Ecto neural progenitor cell (in vitro differentiated cells): ENCODE data around the gene ST8SIA6.
"Not testable (repeated sequence)": the region's sequence is repeated elsewhere in the genome, so short reads cannot be mapped to it uniquely, and the experiment has no call there.

Experiments
- DNase-seq: peaks from one replicate; pipeline ENCODE4 v3.0.0-alpha.2; 2018; ENCODE audit warnings: low spot score

ST8SIA6 gene

DNA sequence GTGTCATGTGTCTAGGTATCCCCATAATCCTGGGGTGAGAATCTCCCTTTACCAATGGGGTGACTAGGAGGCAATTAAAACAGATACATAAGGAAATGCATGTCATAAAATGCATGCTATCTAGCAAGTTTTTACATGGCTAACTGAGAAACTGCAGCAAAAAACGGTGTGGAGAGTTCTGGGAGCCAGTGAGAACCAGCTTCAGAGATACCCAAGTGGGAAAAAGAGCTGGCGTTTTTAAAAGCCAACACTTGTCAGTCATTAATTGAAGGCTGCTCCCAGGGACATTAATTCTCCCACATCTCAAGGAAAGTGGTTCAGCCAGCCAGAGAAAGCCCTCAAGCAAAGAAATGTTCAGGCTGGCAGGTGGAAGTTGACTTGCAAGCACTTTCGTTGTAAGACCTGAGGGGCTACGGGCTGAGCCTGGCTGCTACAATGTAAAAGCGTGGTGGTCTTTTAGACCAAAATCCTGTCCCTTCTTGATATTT is 28.1 kb downstream of the ST8SIA6 start:
- DNase-seq, result no peak

DNA sequence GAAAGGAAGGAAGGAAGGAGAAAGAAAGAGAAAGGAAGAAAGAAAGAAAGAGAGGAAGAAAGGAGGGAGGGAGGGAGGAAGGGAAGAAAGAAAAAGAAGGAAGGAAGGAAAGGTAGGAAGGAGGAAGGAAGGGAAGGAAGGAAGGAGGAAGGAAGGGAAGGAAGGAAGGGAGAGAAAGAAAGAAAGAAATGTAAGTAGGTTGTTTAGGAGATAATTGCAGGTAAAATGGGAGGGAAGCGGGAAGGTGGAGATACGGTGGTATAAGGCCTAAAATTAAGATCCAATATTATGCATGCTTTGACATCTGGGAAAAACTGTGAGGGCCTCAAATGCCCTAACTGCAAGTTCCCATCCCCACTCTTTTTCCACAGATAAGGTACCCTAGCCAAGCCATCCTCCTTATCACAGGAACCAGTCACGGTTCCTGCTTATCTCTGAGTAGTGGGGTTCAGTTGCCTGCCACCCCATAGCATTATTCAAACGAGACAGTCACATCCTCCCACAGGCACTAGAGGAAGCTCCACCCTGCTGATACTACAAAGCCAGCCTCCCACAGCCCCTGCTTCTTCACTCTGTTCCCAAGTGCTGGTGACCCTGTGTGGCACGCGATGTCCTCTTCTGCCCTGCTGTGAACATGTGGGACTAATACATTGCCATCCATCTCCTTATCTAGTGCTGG is 28.7 kb downstream of the ST8SIA6 start:
- DNase-seq, result no peak

DNA sequence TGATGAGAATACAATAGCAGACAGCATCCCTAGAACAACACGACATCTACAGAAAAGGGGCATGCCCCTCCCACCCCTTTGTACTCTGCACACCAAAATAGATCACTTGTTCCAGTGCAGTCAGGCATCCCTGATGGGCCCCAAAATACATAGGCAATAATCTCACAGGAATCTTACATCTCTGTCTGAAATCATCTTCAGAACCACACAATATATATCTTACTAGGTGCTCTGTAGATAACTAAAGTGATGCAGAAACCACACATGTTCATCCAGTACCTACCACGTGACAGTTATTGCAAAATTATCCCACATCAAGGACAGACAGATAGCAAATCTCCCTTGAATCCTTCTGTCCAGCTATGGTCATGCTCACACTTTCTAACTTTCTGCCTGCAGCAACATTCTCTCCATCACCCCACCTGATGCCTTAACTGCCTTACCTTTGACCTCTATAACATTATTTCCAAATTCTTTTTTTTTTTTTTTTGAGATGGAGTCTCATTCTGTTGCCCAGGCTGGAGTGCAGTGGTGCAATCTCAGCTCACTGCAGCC is 30.7 kb downstream of the ST8SIA6 start:
- DNase-seq, result no peak

DNA sequence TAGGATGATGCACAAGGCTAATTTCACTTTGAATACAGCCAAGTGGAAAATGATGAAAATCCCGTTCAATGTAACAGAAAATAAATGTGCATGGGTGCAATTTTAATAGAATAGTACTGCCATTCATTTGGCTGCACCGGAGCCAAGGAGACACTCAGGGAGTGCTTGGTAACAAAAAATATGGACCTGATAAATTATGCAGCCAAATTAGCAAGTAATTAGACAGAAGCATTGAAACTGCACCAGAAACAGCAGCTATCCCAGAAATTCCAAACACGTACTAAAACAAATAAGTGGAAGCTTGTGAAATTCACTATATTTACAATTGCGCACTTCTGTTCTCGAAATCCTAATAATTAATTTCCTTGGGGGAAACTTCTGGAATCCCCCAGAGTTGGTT is 31.5 kb downstream of the ST8SIA6 start:
- DNase-seq, result no peak

DNA sequence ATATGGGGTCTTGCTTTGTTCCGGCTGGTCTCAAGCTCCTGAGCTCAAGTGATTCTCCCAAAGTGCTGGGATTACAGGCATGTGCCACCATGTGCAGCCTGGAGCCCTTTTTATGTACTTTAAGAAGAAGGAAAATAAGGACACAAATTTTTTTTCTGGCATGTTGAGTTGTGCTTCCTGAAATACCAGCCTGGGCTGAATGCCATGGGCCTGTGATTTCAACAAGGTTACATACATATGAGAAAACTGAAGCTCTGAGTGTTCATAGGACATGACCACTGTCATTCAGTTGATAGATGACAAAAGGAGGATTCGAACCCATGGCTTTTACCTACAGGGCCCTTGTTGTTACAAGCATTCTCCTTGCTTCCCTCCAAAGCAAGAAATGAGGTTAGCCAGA is 36.1 kb downstream of the ST8SIA6 start:
- no peak for DNase-seq

DNA sequence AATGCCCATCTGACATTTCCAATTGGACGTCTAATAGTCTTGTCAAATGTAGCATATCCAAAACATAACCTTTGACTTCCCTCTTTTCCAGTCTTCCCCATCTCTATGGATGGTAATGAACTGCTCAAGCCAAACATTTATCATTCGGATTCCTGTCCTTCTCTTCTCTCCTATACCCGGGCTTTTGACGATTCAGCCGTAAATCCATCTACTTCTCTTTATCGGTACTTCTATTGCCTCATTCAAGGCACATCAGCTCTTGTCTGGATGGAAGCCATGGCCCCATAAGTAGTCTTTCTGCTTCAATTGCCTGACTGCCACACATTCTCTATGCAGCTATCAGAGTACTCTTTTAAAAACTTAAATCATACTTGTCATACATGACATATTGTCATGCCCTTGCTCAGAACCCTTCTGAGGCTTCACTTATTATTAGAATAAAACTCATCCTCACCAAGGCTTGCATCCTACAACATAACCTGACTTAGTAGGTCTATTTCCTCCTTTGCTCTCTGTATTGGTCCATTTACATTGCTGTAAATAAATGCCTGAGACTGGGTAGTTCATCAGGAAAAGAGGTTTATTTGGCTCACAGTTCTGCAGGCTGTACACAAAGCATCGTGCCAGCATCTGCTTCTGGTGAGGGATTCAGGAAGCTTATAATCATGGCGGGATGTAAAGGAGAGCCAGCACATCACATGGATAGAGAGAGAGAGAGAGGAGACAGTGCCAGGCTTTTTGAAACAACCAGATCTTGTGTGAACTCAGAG is 37.8 kb downstream of the ST8SIA6 start:
- DNase-seq, result no peak

DNA sequence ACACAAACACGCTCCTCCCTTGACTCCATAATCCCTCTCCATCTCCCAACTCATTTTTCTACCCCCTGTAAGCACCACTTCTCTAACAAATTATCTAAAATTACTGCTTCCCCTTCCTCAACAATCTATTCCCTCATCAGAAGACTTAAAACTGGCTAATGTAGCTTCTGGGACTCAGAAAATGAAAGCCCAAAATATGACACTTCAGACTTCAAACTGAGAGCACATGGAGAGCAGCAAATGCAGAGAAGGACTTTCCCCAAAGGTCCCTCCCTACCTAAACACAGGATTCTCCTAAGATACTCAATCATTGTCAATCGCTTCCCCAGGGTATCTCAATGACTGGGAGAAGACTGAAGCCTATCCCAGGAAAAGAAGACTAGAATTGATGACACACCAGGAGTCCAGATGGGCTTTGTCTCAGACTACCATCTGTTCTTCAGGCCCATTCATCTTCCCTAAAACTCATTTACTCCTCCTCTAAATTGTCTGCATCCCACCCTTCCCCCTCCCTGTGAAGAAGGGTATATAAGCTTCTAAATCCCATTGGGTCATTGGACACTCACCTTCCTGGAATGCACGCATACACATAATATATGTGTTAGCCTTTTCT is 39.2 kb downstream of the ST8SIA6 start:
- no peak for DNase-seq

DNA sequence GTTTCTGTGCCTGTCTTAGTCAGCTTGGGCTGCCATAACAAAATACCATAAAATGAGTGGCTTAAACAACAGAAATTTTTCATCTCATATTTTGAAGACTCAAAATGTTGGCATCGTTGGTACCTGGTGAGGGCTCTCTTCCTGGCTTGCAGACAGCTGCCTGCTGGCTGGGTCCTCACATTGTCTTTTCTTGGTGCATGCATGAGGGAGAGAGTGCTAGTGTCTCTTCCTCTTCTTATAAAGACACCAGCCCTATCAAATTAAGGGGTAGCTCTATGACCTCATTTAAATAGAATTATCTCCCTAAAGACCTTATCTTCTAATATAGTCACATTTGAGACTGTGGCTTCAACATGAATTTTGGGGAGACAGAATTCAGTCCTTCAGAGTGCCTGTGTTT is 39.9 kb downstream of the ST8SIA6 start:
- DNase-seq, result no peak

DNA sequence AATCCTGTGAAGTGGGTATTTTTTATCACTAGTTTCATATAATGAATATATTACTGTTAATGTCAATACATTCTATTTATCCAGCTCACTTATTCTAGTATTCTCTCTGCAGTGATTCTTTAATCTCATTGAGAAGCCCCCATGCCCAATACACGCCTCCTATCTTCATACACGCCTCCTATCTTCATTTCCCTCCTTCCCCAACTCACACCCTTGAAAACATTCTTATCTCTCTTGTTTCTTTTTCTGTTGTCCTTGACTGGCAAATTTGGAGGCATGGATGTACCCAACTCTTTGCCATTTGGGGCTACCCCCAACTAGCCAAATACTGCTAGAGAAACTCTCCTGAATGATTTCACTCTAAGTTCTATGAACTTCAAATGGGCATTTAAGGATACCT is 40.5 kb downstream of the ST8SIA6 start:
- DNase-seq, result no peak

DNA sequence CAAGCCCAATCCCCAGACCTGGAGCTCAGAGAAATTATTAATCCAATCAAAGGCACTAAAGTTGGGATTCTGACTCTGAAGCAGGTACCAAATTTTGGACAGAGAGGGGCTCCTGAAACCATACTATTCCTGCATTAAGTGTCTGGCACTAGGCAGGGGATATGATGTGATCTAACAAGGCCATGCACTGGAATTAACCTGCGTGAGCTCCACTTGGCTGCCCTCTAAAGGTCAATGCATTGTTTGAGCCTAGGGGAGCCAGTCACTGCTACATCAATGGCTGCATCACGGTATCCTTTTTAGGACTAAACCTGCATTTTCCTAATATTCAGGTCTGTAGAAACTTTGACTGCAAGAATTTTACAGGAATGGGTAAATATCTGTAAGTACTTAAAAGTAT is 42.1 kb downstream of the ST8SIA6 start:
- no peak for DNase-seq

DNA sequence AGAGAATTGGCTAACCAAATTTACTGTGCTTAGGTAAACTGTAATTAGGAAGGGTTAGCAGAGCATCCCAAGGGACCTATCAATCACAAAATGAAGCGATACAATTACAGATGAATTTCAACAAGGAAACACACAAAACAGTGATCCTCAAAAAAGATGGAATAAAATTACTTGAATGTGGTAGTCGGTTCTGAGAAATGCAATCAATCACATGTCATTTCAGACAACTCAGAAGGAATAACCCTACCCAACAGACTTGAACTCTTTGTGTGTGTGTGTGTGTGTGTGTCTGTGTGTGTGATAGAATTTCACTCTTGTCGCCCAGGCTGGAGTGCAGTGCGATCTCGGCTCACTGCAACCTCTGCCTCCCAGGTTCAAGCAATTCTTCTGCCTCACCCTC is 43.5 kb downstream of the ST8SIA6 start:
- no peak for DNase-seq

DNA sequence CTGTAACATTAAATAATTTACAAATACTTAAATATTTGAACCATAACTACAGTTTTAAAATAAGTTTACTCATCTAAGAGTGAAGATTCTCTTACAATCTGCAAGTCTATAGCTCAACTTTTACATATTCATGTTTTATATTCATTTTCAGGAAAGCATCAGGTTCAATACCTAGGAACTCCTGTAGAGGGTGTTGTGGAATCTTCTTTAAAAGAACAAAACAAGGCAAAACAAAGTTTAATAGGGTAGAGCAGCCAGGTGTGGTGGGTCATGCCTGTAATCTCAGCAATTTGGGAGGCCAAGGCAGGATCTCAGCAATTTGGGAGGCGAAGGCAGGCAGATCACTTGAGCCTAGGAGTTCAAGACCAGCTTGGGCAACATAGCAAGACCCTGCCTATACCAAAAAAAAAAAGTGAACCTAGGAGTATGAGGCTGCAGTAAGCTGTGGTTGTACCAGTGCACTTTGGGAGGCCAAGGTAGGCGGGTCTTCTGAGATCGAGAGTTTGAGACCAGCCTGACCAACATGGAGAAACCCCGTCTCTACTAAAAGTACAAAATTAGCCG is 45.1 kb downstream of the ST8SIA6 start:
- no peak for DNase-seq

DNA sequence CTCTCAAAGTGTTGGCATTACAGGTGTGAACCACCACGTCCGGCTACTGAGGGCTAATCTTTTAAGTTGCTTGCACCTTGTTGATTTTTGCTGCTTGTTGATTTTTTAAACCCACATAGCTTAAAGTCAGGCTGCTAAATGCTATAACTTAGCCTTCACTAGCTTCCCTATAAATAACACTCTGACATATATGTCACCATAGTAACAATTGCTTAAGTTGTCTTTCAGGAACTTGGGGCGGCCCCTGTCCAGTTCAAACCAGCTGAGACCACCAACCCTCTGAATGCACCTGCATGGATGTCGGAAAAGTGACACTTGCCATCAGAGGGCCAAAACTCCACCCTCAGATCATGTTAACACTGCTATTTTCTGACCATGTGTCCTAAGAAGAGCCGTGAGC is 47.3 kb downstream of the ST8SIA6 start:
- no peak for DNase-seq

DNA sequence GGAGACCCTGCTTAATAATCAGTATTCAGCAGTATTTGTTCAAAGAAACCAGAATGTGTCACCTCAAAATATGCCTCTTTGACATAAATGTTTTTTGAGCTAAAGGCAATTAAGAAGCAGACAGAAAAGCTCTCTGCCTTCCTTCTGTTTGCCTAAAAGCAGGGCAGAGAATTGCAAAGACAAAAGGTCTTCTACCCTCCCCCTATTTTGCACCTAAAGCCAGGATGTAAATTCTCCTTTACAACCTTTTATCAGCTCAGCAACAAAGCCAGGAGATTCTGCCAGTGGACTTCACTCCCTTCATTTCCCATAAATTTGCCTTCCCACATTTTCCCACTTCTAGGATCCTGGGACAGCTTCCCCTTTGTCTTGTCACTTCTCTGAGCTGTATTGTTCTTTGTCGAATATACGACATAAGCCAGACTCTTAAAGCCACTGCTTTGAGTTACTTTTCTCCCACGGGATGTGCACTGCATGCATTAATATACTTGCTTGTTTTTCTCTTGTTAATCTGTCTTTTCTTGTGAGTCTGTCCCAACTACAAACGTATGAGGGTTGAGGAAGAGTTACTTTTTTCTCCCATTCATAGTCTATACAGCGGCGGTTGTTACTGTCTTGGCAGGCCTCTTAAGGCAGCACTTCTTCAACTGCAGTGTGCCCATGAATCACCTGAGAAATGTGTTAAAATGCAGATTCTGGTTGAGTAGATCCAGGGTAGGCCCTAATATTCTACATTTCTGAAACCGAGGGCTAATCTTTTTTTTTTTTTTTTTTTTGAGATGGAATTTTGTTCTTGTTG is 48.2 kb downstream of the ST8SIA6 start:
- no peak for DNase-seq

DNA sequence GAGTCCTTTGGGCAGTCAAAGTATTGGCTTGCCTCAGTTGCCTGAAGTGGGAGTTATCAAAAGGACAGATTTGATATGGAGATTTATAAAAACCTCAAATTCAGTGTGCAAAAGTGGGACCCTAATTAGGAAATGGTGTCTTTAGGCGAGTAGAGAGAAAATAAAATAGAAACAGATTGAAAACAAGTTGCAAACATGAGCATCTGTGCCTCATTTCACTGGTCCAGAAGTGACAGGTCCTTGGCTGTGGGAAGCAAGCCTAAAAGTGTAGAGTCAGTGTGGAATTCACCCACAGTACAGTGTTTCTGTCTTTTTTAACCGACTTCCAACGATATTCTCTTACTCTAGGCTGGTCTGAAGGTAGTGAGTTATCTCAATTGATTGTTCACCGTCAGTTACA is 51.2 kb downstream of the ST8SIA6 start:
- no peak for DNase-seq

DNA sequence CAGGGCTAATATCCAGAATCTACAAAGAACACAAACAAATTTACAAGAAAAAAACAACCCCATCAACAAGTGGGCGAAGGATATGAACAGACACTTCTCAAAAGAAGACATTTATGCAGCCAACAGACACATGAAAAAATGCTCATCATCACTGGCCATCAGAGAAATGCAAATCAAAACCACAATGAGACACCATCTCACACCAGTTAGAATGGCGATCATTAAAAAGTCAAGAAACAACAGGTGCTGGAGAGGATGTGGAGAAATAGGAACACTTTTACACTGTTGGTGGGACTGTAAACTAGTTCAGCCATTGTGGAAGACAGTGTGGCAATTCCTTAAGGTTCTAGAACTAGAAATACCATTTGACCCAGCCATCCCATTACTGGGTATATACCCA is 52.4 kb downstream of the ST8SIA6 start:
- not testable (repeated sequence) for DNase-seq

DNA sequence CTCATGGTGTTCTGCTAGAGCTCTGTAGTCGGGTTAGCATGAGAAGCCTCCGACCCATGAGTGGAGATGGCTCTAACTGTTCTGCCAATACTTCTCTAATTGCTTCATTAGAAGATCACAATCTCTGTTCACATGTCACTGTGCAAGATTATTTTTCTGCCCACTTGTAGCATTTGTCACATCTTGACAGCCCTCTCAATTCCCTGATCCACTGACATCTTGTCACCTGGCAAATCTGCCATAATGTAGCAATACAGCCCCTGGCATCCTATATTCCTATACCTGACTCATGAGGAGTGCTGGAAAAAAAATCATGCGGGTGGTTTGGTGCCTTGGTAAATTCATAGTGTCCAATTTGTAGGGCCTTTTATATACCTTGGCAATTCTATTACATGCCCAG is 58.4 kb downstream of the ST8SIA6 start:
- DNase-seq, result no peak

DNA sequence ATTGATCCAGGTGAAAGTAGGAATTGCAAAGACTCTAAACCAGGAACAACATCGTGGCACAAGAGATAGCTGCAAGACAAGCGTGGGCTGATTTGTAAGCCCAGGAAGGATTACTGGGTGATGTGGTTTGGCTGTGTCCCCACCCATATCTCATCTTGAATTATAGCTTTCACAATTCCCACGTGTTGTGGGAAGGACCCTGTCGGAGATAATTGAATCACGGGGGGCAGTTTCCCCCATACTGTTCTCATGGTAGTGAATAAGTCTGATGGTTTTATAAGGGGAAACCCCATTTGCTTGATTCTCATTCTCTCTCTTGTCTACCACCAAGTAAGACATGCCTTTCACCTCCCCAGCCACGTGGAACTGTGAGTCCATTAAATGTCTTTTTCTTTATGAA is 59.5 kb downstream of the ST8SIA6 start:
- no peak for DNase-seq

DNA sequence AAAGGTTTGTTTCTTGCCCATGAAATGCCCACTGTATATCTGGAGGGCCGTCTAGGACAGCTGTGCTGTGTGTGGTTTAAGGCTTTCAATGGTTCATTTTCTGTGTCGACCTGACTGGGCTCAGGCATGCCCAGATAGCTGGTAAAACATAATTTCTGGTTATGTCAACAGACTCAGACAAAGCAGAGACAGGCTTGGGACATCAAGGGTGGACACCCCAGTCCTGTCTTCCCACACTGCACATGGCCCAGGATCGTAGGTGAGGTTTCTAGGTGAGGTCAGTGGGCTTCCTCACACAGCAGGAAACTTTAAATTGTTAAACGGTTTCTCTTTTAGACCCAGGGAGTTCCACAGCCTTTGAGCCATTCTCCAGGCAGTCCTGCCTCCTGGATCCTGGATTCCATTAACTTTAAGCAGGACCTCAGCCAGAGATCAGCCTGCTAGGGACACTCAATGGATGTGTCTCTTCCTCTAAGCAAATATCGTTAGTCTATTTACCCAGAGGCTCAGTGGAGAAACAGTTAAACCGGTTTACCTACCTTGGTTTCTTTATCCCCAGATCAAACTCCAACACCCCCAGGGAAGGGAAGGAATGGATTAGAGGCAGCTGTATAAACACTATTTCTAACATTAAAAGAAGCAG is 66.4 kb downstream of the ST8SIA6 start:
- DNase-seq, result no peak

DNA sequence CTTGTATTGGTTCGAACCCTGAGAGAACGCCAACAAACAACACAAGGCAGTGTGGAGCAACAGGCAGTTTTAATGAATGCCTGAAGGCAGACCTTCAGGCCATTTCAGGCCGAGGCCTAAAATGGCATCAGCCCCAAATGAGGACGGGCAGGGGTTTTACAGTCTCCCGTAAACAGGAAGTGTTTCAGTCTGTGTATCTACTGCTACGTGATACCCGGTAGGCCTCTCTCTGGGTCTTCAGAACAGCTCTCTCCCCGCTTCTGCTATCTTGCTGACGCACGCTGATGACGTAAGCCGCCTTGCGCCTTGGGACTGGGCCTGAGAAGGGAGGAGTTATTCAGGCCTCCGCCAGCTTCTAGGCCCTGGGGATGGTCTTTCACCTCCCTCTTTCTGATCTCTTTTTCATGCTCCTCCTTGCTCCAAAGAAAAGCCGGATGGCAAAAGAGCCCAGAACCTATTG is 67.7 kb downstream of the ST8SIA6 start:
- DNase-seq, result no peak

DNA sequence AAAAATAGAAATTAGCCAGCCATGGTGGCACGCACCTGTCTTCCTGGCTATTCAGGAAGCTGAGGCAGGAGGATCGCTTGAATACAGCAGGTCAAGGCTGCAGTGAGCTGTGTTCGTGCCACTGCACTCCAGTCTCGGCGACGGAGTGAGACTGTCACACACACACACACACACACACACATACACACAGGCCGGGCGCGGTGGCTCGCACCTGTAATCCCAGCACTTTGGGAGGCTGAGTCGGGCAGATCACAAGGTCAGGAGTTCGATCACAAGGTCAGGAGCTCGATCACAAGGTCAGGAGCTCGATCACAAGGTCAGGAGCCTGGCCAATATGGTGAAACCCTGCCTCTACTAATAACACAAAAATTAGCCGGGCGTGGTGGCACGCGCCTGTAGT is 68.4 kb downstream of the ST8SIA6 start:
- DNase-seq, result no peak
